NCI-H748 (cell line): ENCODE data around the gene ACTN2.

Experiments used
- DNase-seq: peaks from one replicate; lab custom pipeline; 2025; ENCODE audit not compliant: unreplicated experiment; lab: John Stamatoyannopoulos, UW

ACTN2 gene

DNA sequence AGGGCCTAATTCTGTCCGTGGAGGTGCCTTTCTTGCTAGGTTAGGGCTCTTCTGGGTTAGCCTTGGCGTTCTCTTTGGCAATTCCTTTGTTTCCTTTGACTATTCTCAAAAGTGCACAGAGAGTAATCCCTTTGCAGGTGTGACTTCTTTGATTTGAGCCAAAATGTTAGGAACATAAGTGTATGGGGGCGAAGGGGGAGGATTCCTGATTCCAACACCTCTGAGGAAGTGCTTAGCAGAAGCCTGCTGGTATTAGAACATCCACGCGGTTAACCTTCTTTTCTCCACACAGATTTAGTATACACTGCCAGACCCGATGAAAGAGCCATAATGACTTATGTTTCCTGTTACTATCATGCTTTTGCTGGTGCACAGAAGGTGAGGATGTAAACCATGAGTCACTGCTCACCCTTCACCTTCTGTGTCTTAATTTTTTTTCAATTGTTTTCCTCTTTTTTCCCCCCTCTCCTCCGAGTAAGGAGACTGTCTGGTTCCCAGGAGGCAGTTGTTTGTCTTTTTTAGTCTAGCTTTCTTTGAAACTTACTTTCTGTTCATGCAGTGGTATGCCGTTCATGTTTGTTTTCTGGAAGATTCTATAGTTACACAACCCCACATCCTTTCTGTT, 48.0 kb downstream of the ACTN2 start:
- no peak for DNase-seq

DNA sequence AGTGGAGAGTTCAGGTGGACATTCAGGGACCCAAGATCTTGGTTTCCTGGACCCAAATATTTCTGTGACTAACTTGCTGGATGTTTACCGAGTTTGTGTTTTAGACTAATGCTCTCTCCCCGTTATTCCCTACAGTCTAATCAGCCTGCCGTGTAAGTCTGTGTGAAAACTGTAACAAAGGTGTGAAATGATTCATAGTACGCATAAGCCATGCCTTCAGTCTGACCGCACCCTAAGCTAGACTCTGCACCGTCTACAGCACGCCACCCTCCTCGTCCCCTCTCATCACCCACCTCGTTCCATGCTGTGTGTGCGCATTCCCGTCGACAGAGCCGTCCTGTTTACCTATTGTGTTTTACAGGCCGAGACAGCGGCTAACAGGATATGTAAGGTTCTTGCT, 50.5 kb downstream of the ACTN2 start:
- DNase-seq, result no peak

DNA sequence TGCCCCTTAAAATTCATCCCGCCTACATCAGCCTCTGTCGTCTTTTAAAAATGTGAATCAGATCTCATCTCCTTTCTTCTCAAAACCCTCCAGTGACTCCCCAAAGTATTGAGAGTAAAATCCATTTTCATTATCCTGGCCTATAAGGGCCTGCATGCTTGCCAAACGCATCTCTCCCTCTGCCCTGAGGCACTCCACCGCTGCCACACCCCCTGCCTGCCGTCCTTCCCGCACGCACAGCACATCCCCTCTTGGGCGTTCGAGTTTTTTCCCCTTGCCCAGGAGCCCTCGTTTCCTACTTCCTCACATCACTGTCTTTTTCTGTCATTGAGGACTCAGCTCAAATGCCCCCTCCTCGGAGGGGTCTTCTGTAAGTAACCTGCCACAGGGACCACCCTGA, 55.5 kb downstream of the ACTN2 start:
- no peak for DNase-seq

DNA sequence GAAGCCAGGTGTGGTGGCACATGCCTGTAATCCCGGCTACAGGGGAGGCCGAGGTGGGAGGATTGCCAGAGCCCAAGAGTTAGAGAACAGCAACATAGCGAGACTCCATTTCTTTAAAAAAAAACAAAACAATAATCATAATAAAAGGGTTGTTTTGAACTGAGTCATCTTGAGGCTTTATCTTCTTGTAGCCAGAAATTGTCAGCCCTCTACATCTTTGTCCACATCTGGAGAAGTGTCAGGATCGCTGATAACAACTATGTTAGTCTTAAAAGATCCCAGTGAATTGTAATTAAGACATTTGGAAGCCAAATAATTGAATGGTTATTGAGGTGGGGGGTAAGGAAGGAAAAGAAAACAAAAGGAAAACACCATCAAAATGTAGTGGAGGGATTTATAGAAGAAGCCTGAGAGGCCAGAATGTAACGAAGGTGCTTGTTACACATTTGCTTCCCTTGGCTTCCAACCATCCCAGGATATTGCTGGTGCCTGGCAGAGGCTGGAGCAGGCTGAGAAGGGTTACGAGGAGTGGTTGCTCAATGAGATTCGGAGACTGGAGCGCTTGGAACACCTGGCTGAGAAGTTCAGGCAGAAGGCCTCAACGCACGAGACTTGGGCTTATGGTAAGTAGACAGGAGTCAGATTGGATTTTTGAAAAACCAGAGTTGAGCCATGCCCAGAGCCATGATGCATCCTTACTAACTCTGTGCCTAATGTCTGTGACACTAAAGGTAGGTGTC, 56.3 kb downstream of the ACTN2 start:
- no peak for DNase-seq

DNA sequence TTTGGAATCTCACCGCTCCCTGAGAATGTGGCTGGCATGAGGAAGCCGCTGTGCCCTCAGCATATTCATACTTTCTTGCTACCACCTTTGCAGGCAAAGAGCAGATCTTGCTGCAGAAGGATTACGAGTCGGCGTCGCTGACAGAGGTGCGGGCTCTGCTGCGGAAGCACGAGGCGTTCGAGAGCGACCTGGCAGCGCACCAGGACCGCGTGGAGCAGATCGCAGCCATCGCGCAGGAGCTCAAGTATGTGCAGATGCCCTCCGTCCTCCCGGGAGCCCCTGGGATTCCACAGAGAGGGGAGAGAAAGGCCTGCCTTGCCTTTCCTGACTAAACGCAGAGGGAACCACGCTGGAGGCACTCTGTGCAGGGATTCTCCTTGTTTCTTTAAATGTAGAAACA, 58.2 kb downstream of the ACTN2 start:
- no peak for DNase-seq

DNA sequence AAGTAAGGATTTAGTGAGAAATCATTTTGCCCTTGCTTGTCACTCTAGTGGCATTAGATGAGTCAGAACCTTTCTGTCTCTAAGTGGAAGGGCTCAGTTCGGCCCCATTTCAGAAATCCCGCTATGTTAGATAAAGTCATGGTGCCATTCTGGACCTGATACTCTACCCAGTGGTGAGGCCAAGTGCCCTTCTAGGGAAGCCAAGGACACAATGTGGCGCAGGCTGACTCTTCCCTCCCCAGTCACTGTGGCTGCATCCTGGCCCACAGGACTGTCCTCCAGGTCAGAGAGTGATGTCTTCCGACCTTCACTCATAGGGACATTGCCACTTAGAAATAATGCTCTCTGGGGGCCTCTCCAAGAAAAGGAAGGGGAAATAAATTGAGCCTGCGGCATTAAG, 60.5 kb downstream of the ACTN2 start:
- DNase-seq, result no peak

DNA sequence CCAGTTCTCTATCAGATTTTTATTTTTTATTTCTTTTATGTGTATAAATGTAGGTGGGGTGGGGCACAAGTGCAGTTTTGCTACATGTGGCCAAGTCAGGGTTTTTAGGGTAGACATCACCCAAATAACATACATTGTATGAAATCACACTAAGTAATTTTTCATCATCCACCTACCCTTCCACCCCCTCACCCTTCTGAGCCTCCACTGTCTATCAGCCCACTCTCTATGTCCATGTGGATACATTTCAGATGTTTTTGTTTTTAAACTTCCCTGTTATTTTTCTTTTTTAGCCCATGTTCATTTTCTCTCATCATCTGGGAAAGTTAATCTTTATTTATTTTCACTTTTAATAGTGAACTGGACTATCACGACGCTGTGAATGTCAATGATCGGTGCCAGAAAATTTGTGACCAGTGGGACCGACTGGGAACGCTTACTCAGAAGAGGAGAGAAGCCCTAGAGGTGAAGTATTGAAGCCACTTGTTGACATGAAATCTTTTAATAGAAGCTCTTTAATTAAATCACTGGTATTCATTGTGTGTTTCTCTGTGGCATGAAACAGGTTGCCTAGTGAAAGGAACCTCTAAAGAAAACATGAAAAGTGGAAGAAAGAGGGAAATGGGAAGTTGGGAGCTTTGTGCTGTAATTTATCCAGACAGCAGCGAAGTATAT, 61.1 kb downstream of the ACTN2 start:
- DNase-seq, result no peak

DNA sequence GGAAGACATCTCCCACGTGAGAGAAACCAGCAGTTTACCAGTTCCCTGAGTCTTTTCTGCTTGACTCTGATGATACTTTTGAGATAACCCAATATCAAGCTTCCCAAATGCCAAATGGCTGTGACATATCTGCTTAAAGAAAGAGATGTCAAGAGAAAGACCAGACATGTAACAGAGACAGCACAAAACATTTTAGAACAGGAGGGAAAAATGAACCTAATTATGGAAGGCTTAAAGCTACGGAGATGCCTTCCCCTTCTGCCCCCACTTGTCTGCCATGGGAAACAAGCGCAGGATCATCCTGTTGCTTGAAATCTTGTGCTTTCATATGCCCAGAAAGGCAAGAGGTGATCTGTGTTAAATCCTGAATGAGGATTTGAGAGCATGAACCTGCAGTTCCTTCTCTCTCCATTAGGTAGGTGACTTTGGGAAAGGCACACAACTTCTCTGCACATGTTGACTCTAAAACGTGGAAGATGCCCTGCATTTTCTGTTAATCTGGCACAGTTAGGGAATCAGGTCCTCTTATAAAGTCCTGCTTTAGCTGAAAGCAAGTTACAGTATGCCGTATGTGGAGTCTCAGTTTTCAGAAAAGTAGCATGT, 62.1 kb downstream of the ACTN2 start:
- no peak for DNase-seq

DNA sequence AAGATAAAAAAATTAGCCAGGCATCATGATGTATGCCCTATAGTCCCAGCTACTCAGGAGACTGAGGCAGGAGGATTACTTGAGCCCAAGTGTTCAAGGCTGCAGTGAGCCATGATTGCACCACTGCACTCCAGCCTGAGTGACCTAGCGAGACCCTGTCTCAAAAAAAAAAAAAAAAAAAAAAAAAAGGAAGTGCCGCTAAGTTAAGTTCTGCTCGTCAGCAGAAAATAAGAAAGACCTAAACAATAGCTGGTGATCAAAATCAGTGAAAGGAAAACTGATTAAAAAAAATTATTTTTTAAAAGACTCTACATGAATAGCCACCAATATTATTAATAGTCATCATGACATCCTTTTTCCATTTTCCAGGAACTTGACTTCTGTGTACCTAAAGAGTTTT, 64.6 kb downstream of the ACTN2 start:
- DNase-seq, result no peak

DNA sequence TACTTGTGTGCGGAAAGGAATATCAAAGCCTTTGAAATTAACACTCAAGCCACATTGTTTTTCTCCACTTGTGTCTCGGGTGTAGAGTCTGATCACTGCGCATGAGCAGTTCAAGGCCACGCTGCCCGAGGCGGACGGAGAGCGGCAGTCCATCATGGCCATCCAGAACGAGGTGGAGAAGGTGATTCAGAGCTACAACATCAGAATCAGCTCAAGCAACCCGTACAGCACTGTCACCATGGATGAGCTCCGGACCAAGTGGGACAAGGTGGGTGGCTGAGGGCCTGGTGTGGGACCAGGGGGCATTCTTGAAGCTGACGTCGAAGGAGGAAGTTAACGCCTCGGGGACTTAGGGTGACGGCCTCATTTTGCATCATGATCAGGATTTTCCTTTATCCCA, 65.1 kb downstream of the ACTN2 start:
- no peak for DNase-seq

DNA sequence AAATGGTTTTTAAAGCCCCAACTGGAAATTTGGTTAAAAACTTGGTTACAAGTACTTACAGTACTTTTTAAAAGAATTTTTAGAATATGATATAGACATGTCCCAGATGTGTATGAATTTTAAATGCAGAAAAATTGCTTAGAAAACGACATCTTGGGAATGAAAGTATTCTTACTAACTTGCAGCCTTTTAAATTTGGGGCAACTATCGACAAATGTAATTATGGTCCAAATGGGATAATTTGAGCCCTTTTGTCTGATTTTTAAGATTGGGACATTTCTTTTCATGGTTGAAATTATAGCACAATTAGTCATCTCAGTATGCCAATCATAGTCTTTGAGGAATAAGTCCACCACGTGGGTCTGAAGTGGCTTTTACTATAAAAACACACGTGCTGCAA, 65.6 kb downstream of the ACTN2 start:
- no peak for DNase-seq

DNA sequence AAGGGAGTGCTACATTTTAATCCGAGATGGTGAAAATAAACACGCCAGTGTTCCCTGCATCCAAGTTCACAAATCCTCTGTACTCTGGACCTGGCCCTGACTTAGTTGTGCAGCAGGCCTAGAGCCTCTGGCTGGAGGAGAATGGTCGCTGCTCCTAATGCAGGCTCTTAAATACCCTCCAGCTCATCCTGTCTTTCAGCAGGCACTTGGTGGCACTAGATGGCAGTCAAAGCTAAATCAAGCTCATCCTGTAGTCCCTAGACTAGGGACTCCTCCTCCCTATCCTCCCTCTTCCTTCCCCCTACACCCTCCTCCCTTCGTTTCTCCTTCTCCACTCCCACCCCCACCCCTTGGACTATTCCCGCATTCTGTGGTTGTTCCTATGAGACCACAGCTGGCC, 67.2 kb downstream of the ACTN2 start:
- DNase-seq, result peak; percentile 22

DNA sequence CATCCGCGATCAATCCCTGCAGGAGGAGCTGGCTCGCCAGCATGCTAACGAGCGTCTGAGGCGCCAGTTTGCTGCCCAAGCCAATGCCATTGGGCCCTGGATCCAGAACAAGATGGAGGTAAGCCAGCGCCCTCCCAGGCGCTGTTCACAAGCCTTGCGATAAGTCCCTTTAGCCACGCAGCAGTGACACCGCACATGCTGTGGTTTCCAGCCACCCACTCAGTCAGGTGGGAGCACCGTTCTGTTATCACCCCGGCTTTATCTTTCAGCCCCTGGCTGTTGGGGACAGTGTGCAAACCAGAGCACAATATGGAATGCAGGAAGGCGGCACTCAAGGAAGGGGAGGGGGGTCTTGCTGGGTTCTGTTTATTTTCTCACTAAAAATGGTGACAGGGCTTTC, 67.7 kb downstream of the ACTN2 start:
- no peak for DNase-seq

DNA sequence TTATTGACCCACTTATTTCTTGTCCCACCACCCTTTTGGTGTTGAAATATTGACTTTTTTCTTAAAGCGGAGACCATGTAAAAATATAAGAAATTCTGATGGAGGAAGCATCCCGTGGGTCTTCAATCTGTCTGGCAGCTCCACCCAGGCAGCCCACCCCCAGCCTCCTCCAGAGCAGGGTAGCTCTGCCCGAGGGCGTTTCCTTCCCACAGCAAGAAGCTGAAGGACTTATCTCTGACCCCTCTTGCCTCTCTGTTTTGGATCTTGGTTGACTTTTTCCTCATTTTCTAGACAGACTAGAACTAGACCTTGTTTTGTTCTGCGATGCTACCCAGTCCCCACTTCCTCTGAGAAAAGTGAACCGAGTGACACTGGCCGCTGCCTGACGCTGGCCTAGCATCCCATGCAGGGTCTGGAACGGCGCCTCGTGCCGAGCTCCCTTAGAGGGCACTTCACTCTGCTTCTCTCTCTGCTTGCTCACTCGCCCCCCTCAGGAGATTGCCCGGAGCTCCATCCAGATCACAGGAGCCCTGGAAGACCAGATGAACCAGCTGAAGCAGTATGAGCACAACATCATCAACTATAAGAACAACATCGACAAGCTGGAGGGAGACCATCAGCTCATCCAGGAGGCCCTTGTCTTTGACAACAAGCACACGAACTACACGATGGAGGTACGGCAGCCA, 68.4 kb downstream of the ACTN2 start:
- DNase-seq, result no peak

DNA sequence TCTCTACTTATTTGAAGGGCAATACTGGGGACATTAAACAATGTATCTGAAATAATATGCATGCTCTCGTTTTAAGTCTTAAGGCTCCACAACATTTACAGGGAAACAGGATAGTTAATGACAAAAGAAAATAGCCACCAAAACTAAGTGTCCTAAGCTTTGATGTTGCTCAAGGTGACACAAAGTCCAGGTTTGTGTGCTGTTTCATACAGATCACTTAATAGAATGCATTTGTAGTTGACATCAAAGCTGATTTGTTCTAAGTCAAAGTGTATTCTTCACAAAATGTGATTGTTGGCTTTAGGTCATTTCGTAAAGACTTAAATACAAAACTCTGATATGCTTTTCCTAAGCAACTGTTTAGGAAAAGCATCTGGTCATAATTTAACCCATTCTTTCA, 71.3 kb downstream of the ACTN2 start:
- no peak for DNase-seq

DNA sequence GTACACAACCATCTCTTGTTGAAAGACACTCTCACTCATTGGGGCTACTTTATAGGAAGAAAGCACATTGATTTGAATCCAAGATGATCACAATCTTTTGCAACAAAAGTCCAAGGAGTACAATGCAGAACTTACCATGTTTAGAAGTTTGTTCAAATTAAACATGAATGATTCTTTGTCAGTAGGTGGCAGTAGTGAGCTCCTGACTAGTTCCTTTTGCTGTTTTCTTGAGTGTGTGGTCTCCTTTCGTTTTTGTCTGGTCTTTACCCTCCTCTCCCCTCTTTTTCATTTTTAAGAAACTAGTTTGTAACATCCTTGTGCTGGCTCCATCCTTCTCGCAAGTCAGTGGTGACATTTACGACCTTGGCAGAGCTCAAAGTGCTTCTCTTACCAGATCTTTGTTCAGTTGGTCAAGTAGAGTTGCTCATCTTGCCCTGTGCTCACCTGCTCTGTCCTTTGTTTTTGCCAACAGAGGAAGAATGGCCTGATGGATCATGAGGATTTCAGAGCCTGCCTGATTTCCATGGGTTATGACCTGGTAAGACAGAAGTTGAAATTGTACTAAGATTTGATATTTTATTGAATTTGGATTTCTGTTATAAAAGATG, 73.1 kb downstream of the ACTN2 start:
- peak; percentile 26 for DNase-seq

DNA sequence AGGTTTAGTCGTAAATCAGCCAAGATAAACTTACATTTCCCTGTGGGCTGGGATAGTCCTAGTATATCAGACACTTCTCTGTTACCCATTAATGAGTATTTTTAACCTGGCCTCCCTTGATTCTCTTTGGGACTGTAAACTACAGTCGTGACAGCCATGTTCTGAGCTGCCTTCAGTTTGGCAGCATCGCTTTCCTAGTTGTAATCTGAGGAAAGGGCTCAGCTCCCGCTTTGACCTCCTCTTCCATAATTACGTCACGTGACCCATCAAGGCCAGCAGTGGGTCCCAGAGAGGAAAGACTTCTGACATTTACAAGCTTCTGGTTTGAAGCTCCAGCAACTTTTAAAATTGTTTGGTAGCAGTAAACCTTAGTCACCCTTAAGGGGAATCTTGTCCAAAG, 74.2 kb downstream of the ACTN2 start:
- DNase-seq, result no peak

DNA sequence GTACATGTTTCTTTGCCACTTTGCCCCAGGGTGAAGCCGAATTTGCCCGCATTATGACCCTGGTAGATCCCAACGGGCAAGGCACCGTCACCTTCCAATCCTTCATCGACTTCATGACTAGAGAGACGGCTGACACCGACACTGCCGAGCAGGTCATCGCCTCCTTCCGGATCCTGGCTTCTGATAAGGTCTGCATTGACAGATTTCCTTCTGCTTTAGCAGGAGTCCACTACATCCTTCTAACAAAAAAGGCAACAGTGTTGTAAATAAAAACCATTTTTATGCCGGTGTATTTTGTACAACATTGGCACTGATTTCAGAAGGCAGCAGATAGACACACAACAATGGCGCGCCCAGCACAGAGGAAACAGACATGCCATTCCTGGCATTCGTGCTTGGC, 74.7 kb downstream of the ACTN2 start:
- no peak for DNase-seq

DNA sequence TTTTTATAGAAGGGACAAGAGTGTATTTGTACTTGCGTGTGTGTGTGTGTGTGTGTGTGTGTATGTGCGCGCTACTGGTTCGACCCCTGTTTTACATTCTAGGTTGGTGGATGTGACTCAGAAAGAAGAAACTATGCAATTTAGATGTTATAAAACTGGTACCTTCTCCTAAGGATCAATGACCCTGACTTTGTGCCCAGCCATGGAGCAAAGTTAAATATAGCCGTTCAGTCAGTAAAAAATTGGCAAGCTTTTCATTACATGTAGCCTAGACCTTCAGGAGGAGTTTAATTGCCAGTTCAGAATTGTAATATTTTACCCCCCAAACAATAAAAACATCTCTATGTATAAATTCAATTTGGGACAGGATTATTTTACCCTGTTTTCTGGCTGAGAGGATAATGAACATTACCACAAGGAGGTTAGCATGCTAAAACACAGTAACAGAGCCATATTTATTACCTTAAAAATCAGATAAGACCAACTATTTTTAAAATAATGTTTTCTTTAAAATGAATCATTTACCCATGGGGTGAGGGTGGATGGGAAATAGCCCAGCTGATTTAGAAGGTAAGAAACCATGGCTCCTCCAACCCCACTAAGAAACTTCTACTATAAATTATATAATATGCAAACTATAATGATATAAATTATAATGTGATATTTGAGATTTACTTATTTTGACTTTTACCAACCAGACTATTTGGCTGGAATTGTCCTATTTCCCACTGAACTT, 75.3 kb downstream of the ACTN2 start:
- no peak for DNase-seq

DNA sequence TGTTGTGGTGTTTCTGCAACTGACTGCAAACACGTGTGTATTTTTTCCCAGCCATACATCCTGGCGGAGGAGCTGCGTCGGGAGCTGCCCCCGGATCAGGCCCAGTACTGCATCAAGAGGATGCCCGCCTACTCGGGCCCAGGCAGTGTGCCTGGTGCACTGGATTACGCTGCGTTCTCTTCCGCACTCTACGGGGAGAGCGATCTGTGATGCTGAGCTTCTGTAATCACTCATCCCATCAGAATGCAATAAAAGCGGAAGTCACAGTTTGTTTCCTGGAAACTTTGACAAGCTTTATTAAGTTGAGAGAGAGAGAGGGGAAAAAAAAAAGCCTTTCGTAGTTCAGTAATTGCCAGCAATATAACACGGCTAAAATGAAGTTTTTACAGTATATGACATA, 76.1 kb downstream of the ACTN2 start:
- DNase-seq, result no peak
